ENCODE results near the gene ADAMTS9. TPM values are rescaled to one million over a fixed set of nuclear protein-coding genes. Genes with fewer than 3 reads are reported as not detected.

The ADAMTS9 gene
- total RNA-seq, 1 experiment from 2014 or later, result 6.9 TPM

- DNase-seq, result no peak
- Histone ChIP-seq H3K36me3 (no peaks in the 10 kb centered on the region), H3K27ac (no peak overlapping the region), H3K27me3 (no peaks in the 10 kb centered on the region), H3K4me3 (no peak overlapping the region), H3K4me1 (no peaks in the 10 kb centered on the region), H3K9me3 (replicated peaks) (no peaks in the 10 kb centered on the region)
Observed at GRCh38 chr3:64651741-64652241, 36.0 kb downstream of the ADAMTS9 start.

- no peaks in the 10 kb centered on the region for H3K27me3 ChIP-seq
- no peaks in the 10 kb centered on the region for H3K36me3 ChIP-seq
- no peaks in the 10 kb centered on the region for H3K4me1 ChIP-seq
- H3K9me3 ChIP-seq (replicated peaks), result no peaks in the 10 kb centered on the region
- no peak overlapping the region for H3K4me3 ChIP-seq
- no peak overlapping the region for H3K27ac ChIP-seq
- no peak for DNase-seq
Observed at GRCh38 chr3:64651303-64651702, 36.5 kb downstream of the ADAMTS9 start.

- Histone ChIP-seq H3K36me3 (no peaks in the 10 kb centered on the region), H3K4me1 (no peaks in the 10 kb centered on the region), H3K27ac (no peak overlapping the region), H3K4me3 (no peak overlapping the region), H3K9me3 (replicated peaks) (no peaks in the 10 kb centered on the region), H3K27me3 (no peaks in the 10 kb centered on the region)
- DNase-seq, result no peak
Observed at GRCh38 chr3:64650715-64651114, 37.1 kb downstream of the ADAMTS9 start.

- no peak overlapping the region for H3K27ac ChIP-seq
- no peak overlapping the region for H3K4me3 ChIP-seq
- H3K36me3 ChIP-seq, result no peaks in the 10 kb centered on the region
- DNase-seq, result no peak
- H3K4me1 ChIP-seq, result no peaks in the 10 kb centered on the region
- no peaks in the 10 kb centered on the region for H3K27me3 ChIP-seq
- no peaks in the 10 kb centered on the region for H3K9me3 ChIP-seq (replicated peaks)
Observed at GRCh38 chr3:64650096-64650622, 37.6 kb downstream of the ADAMTS9 start.

- Histone ChIP-seq H3K4me3 (no peak overlapping the region), H3K4me1 (no peaks in the 10 kb centered on the region), H3K27ac (no peak overlapping the region), H3K9me3 (replicated peaks) (no peaks in the 10 kb centered on the region), H3K27me3 (no peaks in the 10 kb centered on the region), H3K36me3 (no peaks in the 10 kb centered on the region)
- no peak for DNase-seq
Observed at GRCh38 chr3:64648927-64649906, 38.6 kb downstream of the ADAMTS9 start.

GRCh38 chr3:64647825-64648224 is 40.0 kb downstream of the ADAMTS9 start:
- no peak overlapping the region for H3K27ac ChIP-seq

GRCh38 chr3:64645243-64645642 is 42.6 kb downstream of the ADAMTS9 start:
- no peak for DNase-seq
- H3K4me1 ChIP-seq, result no peaks in the 10 kb centered on the region
- H3K9me3 ChIP-seq (replicated peaks), result no peaks in the 10 kb centered on the region
- H3K36me3 ChIP-seq, result no peaks in the 10 kb centered on the region
- H3K27ac ChIP-seq, result no peak overlapping the region
- no peak overlapping the region for H3K4me3 ChIP-seq
- no peaks in the 10 kb centered on the region for H3K27me3 ChIP-seq

More at GRCh38 chr3:64647825-64648224, 40.0 kb downstream of the ADAMTS9 start:
- Histone ChIP-seq H3K27me3 (no peaks in the 10 kb centered on the region), H3K36me3 (no peaks in the 10 kb centered on the region), H3K9me3 (replicated peaks) (no peaks in the 10 kb centered on the region), H3K4me1 (no peaks in the 10 kb centered on the region), H3K4me3 (no peak overlapping the region)
- no peak for DNase-seq

GRCh38 chr3:64644483-64644882 is 43.3 kb downstream of the ADAMTS9 start:
- Histone ChIP-seq H3K27me3 (no peaks in the 10 kb centered on the region), H3K4me1 (no peaks in the 10 kb centered on the region), H3K36me3 (no peaks in the 10 kb centered on the region), H3K4me3 (no peak overlapping the region), H3K9me3 (replicated peaks) (no peaks in the 10 kb centered on the region), H3K27ac (no peak overlapping the region)
- no peak for DNase-seq

GRCh38 chr3:64642327-64643151 is 45.3 kb downstream of the ADAMTS9 start:
- no peaks in the 10 kb centered on the region for H3K9me3 ChIP-seq (replicated peaks)
- no peak for DNase-seq
- no peaks in the 10 kb centered on the region for H3K27me3 ChIP-seq
- no peaks in the 10 kb centered on the region for H3K36me3 ChIP-seq
- H3K4me1 ChIP-seq, result no peaks in the 10 kb centered on the region
- H3K27ac ChIP-seq, result no peak overlapping the region
- no peak overlapping the region for H3K4me3 ChIP-seq

GRCh38 chr3:64638981-64639481 is 48.8 kb downstream of the ADAMTS9 start:
- Histone ChIP-seq H3K36me3 (no peaks in the 10 kb centered on the region), H3K27ac (no peak overlapping the region), H3K4me3 (no peak overlapping the region), H3K9me3 (replicated peaks) (no peaks in the 10 kb centered on the region), H3K27me3 (no peaks in the 10 kb centered on the region), H3K4me1 (no peaks in the 10 kb centered on the region)
- no peak for DNase-seq

- Histone ChIP-seq H3K4me1 (no peaks in the 10 kb centered on the region), H3K9me3 (replicated peaks) (no peaks in the 10 kb centered on the region), H3K27ac (no peak overlapping the region), H3K27me3 (no peaks in the 10 kb centered on the region), H3K4me3 (no peak overlapping the region), H3K36me3 (no peaks in the 10 kb centered on the region)
- no peak for DNase-seq
Observed at GRCh38 chr3:64638511-64638910, 49.3 kb downstream of the ADAMTS9 start.

GRCh38 chr3:64634417-64634816 is 53.4 kb downstream of the ADAMTS9 start:
- H3K4me3 ChIP-seq, result no peak overlapping the region
- DNase-seq, result no peak
- H3K9me3 ChIP-seq (replicated peaks), result no peaks in the 10 kb centered on the region
- H3K4me1 ChIP-seq, result no peaks in the 10 kb centered on the region
- H3K36me3 ChIP-seq, result no peaks in the 10 kb centered on the region
- H3K27ac ChIP-seq, result no peak overlapping the region
- no peaks in the 10 kb centered on the region for H3K27me3 ChIP-seq

- Histone ChIP-seq H3K4me1 (0 out of 2 replicates have a peak, but pooled peaks cover 3% of the 10 kb centered on the region), H3K36me3 (no peaks in the 10 kb centered on the region), H3K27ac (no peak overlapping the region)
Observed at GRCh38 chr3:64631951-64632350, 55.8 kb downstream of the ADAMTS9 start.

GRCh38 chr3:64627471-64628321 is 60.1 kb downstream of the ADAMTS9 start:
- no peaks in the 10 kb centered on the region for H3K9me3 ChIP-seq (replicated peaks)
- no peaks in the 10 kb centered on the region for H3K27me3 ChIP-seq
- no peaks in the 10 kb centered on the region for H3K36me3 ChIP-seq
- H3K27ac ChIP-seq, result no peak overlapping the region
- H3K4me1 ChIP-seq, result peaks cover 20% of the 10 kb centered on the region
- peak; percentile 10 to 30 for DNase-seq
- no peak overlapping the region for H3K4me3 ChIP-seq

More at GRCh38 chr3:64631951-64632350, 55.8 kb downstream of the ADAMTS9 start:
- Histone ChIP-seq H3K9me3 (replicated peaks) (no peaks in the 10 kb centered on the region), H3K4me3 (no peak overlapping the region), H3K27me3 (no peaks in the 10 kb centered on the region)
- no peak for DNase-seq

Measured in SJCRH30 (cell line).